NAMALWA (cell line): ENCODE results near the gene IRGQ.
A peak's percentile ranks its signal among the peaks of the same experiment; 100 is the strongest.
"Not testable (repeated sequence)": the region's sequence is repeated elsewhere in the genome, so short reads cannot be mapped to it uniquely, and the experiment has no call there.

Source experiments
- DNase-seq: peaks from one replicate; pipeline ENCODE4 v3.0.0-alpha.2; 2015; ENCODE audit warnings: low spot score

The IRGQ gene

DNA sequence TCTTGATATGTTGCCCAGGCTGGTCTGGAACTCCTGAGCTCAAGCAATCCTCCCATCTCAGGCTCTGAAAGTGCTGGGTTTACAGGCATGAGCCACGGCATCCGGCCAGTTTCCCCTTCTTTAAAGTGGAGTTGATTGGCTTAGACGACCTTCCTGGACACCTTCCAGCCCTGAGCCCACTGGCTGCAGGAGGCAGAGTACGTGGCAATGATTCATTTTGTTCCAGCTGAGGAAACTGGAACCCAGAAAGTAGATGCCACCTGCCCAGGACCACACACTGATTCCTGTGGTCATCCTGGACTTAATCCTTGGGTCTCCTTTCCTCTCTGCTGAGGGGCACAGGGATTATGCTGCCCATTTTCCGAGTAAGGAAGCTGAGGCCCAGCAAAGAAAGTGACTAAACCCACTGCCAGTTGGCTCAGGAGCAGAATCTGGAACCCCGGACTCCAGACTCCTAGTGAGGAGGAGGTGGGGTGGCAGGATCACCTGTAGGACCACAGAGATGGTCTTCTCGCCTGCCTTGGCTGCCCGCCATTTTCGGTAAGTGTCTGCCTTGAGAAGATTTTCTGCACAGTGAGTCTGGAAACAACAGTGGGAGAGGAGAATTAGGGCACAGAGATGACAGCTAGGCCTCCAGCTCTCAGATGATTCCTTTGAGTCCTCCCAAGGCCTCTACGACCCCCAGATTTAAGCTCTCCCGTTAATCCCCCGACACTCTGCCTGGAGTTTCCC is 21.3 kb downstream of the IRGQ start:
- peak; percentile 32 for DNase-seq

GRCh38 chr19:43572171-43572588 is 23.8 kb downstream of the IRGQ start:
- no peak for DNase-seq

DNA sequence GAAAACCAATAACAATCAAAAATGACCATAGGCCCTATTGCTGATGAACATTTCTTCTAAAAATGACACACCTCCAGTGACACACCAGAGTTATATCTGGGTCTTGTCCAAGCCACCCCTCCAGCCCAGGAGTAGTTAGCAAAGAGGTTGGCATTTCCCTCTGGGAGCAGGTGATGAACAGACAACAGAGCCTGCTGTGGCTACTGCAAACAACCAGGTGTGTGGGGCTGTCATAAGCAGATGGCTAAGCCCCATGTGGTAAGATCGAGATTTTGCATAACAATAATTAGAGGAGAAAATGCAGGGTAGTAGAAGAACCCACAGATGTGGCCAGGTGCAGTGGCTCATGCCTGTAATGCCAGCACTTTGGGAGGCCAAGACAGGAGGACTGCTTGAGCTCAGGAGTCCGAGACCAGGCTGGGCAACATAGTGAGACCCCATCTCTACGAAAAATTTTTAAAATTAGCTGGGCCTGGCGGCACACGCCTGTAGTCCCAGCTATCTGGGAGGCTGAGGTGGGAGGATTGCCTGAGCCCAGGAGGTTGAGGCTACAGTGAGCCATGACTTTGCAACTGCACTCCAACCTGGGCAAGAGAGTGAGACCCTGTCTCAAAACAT is 25.7 kb downstream of the IRGQ start:
- peak; percentile 59 for DNase-seq

DNA sequence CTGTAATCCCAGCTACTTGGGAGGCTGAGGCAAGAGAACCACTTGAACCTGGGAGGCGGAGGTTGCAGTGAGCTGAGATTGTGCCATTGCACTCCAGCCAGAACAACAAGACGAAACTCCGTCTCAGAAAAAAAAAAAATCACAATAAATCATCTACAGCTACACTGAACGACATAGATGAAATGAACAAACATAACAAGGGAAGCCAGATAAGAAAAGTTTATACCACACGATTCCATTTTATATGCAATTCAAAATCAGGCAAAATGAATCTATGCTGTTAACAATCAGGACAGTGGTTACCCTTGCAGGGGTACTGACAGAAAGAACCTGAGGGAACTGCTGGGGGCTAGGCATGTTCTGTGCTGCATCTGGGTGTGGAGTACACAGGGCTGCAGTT is 26.3 kb downstream of the IRGQ start:
- DNase-seq = no peak

- no peak for DNase-seq
Measured at GRCh38 chr19:43564800-43565199, 31.1 kb downstream of the IRGQ start.

- DNase-seq = no peak
Measured at GRCh38 chr19:43563816-43564457, 32.0 kb downstream of the IRGQ start.

- peak; percentile 82 for DNase-seq
Measured at GRCh38 chr19:43562698-43563241, 33.2 kb downstream of the IRGQ start.

DNA sequence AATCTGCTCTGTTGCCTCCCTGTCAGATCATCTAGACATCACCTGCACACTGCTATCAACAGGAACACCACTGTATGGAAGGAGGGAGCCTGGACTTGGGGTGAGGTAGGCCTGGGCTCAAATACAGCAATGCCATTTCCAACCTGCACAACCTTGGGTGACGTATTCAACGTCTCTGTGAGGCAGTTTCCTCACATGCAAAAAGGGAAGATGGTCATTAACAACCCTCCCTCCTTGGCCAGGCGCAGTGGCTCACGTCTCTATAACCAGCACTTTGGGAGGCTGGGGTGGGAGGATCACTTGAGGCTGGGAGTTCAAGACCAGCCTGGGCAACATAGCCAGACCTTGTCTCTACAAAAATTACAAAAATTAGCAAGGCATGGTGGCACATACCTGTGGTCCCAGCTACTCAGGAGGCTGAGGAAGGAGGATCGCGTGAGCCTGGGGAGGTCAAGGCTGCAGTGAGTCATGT is 33.7 kb downstream of the IRGQ start:
- no peak for DNase-seq

DNA sequence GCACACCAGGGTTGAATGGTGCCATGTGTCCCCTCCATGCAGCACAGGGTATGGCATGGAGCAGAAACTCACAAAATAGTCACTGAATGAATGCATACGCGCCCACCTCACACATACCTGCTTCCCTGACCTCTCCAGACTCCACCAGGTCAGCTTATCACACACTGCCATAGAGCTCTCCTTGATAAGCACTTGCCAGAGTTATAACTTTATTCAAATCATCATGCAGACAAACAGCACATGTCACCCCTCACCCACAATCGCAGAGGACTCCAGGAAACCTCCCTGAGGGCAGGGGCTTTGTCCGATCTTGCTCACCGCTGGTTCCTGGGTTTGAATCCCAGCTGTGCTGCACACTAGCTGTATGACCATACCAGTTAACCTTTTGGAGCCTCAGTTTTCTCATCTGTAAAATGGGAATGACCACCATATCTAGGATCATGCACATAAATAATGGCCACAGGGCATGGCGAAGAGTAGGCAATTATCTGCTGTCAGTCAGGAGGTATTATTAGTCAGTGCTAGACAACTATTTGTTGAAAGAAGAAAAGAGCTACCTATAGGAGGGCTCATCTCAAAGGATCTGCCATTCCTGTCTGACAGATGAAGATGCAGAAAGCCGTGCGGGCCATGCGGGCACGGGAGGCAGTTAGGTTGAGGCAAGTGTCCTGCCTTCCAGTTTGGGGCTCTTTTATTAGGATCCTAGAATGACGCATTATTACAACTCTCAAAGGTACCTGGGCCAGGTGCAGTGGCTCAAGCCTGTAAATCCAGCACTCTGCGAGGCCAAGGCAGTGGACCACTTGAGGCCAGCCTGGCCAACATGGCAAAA is 34.6 kb downstream of the IRGQ start:
- no peak for DNase-seq

DNA sequence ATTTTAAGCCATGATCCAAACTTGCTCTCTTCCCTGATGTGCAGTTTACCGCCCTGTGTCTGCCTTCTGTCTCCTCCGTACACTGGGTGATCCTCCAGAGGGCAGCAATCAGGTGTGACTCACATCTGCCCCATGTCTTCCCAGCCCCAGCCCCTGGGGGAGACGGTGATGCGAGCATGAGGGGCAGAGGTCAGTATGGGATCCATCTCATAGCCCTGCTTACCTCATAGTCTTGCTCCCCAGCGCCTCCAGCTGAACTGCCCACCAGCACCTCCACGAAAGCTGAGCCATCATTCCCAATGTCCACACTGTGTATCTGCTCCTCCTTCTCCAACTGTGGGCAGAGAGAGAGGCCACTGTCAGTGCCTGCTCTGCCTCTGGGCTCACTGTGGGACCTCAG is 35.2 kb downstream of the IRGQ start:
- no peak for DNase-seq

GRCh38 chr19:43555185-43555770 is 40.7 kb downstream of the IRGQ start:
- DNase-seq = peak; percentile 87

DNA sequence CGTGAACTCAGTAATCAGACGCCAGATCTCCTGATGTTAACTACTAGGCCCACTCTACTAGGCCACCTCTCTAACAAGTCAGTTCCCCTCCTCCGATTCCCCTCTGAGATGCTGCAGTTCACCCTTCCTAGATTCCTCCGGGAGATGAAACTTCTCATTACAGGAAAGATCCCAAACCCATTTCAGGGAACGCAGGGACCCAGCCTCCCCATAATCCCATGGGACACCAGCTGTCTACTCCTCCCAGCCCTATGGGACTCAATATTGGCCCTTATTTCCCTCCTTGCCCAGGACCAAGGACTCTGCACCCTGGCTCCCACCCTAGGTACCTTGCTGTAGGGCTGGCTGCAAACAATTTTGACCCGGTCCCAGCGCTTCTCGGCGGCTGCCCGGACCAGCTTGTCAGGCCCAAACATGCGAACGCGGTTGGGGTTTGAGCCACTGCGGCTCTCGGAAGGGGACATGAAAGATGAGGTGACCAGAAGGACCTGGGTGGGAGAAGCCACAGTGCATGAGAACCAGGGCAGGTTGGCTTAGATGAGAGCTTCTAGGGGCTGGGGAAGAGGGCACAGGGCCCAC is 41.5 kb downstream of the IRGQ start:
- no peak for DNase-seq

- DNase-seq = no peak
Measured at GRCh38 chr19:43553656-43554055, 42.3 kb downstream of the IRGQ start.

DNA sequence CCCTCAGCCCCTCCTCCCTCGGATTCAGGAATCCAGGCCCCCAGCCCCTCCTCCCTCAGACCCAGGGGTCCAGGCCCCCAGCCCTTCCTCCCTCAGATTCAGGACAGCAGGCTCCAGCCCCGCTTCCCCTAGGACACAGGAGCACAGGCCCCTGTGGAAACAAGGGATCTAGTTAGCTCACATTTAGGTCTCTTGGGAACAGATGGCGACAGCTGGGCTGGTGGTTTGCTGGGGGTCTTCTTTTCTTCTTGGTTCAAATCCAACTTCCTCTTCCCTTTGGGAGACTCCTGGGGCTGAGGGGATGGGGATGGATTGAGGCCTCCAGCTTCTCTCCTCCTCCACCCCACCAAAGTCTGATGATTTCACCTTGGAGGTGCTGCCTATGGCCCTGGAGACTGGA is 43.3 kb downstream of the IRGQ start:
- DNase-seq = no peak

GRCh38 chr19:43552198-43552450 is 43.8 kb downstream of the IRGQ start:
- DNase-seq = no peak

DNA sequence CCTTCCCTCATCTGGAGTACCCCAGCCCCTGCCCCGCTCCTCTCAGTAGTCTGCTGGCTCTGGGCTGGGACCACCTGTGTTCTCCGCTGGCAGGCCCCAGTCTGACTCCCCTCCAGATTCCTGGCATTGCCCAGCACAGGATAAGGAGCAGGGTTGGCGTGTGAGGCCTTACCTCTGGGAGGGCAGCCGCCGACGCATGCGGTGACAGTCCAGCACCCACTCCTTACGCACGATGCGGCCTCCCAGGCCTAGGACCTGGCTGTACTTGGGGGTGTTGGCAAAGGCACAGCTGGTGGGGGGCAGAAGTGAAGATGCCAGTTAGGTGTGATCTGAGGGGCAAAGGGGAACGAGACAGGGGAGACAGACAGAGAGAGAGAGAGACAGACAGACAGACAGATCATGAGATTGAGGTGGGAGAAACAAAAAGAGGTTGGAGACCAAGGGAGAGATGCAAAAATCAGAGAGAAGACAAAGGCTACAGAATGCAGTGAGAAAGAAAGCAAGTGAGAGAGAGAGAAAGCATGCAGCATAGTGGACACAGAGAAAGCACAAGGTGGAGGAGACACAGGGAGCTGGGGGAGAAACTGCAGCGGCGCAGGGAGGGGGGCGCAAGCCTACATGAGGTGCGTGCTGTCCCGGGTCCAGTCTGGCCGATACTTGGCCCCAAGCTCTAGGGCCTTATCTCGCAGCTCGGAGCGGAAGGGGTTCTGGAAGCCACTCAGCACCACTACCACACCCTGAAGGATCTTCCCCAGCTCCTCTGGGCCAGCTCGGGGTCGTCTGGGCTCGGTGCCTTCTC is 44.3 kb downstream of the IRGQ start:
- no peak for DNase-seq

GRCh38 chr19:43548706-43549105 is 47.2 kb downstream of the IRGQ start:
- DNase-seq = no peak

DNA sequence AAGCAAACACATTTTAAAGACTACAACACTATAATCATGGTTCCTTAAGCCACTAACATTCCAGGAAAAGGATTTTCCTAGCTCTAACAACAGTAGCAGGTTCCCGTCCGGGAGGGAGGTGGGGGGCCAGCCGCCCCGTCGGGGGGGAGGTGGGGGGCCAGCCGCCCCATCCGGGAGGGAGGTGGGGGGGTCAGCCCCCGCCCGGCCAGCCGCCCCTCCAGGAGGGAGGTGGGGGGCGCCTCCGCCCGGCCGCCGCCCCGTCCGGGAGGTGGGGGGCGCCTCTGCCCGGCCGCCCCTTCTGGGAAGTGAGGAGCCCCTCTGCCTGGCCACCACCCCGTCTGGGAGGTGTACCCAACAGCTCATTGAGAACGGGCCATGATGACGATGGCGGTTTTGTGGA is 48.0 kb downstream of the IRGQ start:
- DNase-seq = not testable (repeated sequence)

- DNase-seq = no peak
Measured at GRCh38 chr19:43546581-43546980, 49.4 kb downstream of the IRGQ start.

GRCh38 chr19:43545981-43546380 is 50.0 kb downstream of the IRGQ start:
- no peak for DNase-seq

DNA sequence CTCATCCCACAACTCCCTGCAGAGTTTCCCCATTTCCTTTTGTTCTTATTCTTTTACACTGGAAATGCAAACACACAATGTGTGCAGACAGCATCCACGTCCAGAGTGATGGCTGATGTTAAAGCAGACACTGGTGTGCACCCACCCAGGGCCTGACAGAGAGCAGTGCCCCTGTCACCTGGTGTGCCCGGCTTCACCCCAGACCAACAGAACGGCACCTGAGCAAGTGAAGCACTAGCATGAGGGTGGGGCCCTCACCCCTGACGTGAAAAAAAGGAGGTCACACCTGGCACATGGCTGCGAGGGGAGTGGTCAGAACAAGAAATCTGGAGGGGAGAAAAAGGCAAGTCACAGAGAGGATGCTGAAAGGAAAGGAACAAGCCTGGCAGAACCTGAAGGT is 50.7 kb downstream of the IRGQ start:
- no peak for DNase-seq
